WI38 (cell line): ENCODE measurements around the gene SRGAP3.

Experiments
- H3K4me3 ChIP-seq: 2 replicates; pipeline ENCODE4 v1.5.1; 2011; ENCODE audit warnings: low read depth, mild to moderate bottlenecking, control low read depth, low read length
- TF ChIP-seq, protein P1 (sequence below): IDR thresholded peaks from 2 replicates; pipeline ENCODE4 v1.5.1; 2012; ENCODE audit warnings: low read depth, mild to moderate bottlenecking, control low read depth, low read length

SRGAP3 gene

DNA sequence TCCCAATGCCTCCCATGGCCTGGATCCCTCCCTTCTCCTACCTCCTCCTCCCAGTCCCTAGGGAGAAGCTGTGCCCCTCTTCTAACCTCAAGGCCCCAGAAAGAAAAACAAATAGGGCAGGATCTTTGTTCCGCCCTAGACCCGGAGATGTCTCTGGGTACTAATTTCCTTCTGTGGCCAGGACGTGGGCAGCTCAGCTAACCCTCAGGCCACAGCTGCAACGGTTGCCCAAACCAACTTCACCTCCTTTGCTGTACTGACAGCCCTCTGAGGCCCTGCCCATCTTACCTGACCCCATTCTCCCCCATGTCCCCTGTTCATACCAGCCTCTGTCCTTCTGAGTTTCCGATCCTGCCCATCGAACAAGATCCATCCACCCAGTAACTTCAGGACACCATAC lies 70.7 kb downstream of the SRGAP3 start:
- TF ChIP-seq, protein P1, sequence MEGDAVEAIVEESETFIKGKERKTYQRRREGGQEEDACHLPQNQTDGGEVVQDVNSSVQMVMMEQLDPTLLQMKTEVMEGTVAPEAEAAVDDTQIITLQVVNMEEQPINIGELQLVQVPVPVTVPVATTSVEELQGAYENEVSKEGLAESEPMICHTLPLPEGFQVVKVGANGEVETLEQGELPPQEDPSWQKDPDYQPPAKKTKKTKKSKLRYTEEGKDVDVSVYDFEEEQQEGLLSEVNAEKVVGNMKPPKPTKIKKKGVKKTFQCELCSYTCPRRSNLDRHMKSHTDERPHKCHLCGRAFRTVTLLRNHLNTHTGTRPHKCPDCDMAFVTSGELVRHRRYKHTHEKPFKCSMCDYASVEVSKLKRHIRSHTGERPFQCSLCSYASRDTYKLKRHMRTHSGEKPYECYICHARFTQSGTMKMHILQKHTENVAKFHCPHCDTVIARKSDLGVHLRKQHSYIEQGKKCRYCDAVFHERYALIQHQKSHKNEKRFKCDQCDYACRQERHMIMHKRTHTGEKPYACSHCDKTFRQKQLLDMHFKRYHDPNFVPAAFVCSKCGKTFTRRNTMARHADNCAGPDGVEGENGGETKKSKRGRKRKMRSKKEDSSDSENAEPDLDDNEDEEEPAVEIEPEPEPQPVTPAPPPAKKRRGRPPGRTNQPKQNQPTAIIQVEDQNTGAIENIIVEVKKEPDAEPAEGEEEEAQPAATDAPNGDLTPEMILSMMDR = no peak
- H3K4me3 ChIP-seq = no peak overlapping the region

- TF ChIP-seq, protein P1 = no peak
- H3K4me3 ChIP-seq = no peak overlapping the region
Measured at GRCh38 chr3:9175421-9175820, 74.0 kb downstream of the SRGAP3 start.

DNA sequence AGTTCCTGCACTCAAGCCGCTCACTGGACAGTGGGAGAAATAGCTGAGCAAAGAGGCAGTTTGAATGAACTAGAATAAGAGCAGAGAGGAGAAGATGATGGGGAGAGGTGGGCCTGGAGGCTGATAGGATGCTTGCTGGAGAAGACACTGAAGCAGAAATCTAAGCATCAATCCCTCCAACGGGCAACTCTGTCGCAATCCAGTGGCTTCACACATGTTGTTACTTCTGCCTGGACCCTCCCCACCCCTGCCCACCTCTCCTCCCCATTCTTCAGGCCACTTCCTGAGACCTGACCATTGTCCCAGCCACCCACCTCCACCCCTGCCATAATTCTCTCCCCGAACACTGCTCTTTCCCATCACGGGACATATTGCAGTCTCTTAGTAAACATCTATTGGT lies 76.0 kb downstream of the SRGAP3 start:
- TF ChIP-seq, protein P1 = no peak
- no peak overlapping the region for H3K4me3 ChIP-seq

DNA sequence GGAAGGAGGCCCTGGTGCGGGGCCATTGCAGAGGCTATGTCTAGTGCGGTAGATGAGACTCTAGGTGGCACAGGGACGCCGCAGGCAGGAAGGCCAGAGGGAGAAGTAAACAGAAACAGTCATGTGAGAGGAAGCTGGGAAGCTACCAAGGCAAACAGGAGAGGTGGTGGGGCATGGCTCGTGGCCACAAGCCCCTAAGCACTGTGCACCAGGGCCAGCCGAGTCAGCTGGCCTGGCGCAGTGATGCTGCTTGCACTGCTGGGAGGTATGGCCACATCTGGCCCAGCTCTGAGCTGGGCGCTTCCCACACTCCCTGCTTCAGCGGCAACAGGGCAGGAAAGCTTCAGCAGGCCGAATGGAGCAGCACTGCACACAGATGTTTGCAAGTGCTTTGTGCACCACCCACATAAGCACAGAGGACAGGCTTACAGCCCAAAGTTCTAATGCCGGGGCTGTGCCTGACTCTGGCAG lies 76.6 kb downstream of the SRGAP3 start:
- TF ChIP-seq, protein P1 = no peak
- no peak overlapping the region for H3K4me3 ChIP-seq

DNA sequence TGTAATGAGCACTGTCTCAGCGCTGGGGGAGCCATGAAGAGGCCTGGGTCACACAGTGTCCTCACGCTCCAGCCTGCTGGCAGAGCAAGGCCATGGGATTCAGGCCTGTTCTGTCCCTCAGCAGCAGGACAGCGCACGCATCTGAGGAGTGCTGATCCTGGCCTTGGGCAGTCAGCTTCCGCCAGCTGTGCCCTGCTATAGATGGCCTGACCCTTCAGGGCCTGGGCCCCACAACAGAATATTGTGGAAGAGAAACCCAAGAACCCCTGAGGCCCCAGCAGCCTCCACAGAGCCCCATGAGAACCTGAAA lies 78.6 kb downstream of the SRGAP3 start:
- TF ChIP-seq, protein P1 = no peak
- H3K4me3 ChIP-seq = no peak overlapping the region

GRCh38 chr3:9169956-9170850 lies 79.2 kb downstream of the SRGAP3 start:
- H3K4me3 ChIP-seq = no peak overlapping the region
- TF ChIP-seq, protein P1 = no peak

DNA sequence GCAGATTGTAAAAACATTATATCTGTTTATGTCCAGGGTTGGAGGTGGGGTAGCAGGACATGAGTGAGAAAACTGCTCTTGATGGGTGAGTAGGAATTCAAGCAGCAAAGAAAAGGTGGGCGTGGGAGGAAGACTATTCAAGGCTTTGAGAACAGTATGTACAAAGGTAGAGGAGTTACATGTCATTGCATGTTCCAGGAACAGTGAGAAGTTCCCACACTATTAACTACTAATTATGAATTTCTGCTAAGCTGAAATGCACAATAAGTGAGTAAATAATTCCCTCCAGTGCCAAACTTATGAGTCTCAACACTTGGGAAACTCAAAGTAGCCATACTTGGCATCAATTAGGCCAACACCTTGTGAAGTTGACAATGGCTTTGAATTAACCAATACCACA lies 80.1 kb downstream of the SRGAP3 start:
- H3K4me3 ChIP-seq = no peak overlapping the region

More for the DNA sequence above, 80.1 kb downstream of the SRGAP3 start:
- TF ChIP-seq, protein P1 = no peak
